ENCODE data around the gene PCDHA12. TPM values are rescaled to one million over a fixed set of nuclear protein-coding genes. Genes with fewer than 3 reads are reported as not detected.
A peak's percentile ranks its signal among the peaks of the same experiment; 100 is the strongest.
"Not testable (repeated sequence)": the region's sequence is repeated elsewhere in the genome, so short reads cannot be mapped to it uniquely, and the experiment has no call there.

PCDHA12 gene, protein sequence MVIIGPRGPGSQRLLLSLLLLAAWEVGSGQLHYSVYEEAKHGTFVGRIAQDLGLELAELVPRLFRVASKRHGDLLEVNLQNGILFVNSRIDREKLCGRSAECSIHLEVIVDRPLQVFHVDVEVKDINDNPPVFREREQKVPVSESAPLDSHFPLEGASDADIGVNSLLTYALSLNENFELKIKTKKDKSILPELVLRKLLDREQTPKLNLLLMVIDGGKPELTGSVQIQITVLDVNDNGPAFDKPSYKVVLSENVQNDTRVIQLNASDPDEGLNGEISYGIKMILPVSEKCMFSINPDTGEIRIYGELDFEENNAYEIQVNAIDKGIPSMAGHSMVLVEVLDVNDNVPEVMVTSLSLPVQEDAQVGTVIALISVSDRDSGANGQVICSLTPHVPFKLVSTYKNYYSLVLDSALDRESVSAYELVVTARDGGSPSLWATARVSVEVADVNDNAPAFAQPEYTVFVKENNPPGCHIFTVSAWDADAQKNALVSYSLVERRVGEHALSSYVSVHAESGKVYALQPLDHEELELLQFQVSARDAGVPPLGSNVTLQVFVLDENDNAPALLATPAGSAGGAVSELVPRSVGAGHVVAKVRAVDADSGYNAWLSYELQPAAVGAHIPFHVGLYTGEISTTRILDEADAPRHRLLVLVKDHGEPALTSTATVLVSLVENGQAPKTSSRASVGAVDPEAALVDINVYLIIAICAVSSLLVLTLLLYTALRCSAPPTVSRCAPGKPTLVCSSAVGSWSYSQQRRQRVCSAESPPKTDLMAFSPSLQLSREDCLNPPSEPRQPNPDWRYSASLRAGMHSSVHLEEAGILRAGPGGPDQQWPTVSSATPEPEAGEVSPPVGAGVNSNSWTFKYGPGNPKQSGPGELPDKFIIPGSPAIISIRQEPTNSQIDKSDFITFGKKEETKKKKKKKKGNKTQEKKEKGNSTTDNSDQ
- 9.7 TPM for total RNA-seq (ENCODE audit: unreplicated experiment)
- long read RNA-seq, transcript PCDHA12-202 (1 exons, 2,588 nt), result major isoform, 5 of 5 reads
- long read RNA-seq, partial matches to known transcripts, result 0 of 5 reads
- long read RNA-seq, other reads (novel, unspliced or antisense), result 0 of 5 reads

DNA sequence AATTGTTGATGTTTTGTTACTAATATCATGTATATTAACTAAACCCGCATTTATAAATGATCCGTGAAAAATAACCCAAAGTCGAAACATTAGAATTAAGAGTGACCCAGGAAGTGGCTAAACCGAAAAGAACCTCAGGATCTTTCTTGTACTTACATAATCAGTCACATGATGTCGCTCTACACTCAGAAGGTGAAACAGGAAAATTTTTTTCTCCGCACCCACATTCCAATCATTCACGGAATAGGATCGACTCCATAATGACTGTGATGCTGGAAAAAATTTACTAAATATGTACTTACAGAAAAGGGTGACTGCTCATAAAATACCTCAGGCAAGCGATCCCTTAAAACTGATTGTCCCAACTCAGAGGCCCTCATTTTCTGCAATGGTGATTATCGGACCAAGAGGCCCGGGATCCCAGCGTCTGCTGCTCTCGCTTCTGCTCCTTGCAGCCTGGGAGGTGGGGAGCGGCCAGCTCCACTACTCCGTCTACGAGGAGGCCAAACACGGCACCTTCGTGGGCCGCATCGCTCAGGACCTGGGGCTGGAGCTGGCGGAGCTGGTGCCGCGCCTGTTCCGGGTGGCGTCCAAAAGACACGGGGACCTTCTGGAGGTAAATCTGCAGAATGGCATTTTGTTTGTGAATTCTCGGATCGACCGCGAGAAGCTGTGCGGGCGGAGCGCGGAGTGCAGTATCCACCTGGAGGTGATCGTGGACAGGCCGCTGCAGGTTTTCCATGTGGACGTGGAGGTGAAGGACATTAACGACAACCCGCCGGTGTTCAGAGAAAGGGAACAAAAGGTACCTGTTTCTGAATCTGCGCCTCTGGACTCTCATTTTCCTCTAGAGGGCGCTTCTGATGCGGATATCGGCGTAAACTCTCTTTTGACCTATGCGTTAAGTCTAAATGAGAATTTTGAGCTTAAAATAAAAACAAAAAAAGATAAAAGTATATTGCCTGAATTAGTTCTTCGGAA lies at the start of gene PCDHA12:
TSS of gene PCDHA12 (plus strand) at position 224 of the 981 bp plus-strand sequence. CDS start at position 389, 165 bp downstream.
- TF ChIP-seq, protein P1, sequence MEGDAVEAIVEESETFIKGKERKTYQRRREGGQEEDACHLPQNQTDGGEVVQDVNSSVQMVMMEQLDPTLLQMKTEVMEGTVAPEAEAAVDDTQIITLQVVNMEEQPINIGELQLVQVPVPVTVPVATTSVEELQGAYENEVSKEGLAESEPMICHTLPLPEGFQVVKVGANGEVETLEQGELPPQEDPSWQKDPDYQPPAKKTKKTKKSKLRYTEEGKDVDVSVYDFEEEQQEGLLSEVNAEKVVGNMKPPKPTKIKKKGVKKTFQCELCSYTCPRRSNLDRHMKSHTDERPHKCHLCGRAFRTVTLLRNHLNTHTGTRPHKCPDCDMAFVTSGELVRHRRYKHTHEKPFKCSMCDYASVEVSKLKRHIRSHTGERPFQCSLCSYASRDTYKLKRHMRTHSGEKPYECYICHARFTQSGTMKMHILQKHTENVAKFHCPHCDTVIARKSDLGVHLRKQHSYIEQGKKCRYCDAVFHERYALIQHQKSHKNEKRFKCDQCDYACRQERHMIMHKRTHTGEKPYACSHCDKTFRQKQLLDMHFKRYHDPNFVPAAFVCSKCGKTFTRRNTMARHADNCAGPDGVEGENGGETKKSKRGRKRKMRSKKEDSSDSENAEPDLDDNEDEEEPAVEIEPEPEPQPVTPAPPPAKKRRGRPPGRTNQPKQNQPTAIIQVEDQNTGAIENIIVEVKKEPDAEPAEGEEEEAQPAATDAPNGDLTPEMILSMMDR (IDR thresholded peaks at IDR 0.05; ENCODE audit: unreplicated experiment), result peak; percentile 59
- Mint-ChIP-seq H3K27ac (ENCODE audit: unreplicated experiment) (peak within 1 kb of the TSS; percentile 80), H3K27me3 (ENCODE audit: unreplicated experiment) (no peaks in the 10 kb centered on the region), H3K4me1 (ENCODE audit: unreplicated experiment) (peaks cover 3% of the 10 kb centered on the region), H3K4me3 (ENCODE audit: unreplicated experiment) (peak within 1 kb of the TSS; percentile 95), H3K36me3 (ENCODE audit: low read depth, unreplicated experiment) (peaks cover 4% of the 10 kb centered on the region), H3K9me3 (ENCODE audit: unreplicated experiment) (no peaks in the 10 kb centered on the region)
- peak; percentile 33 for DNase-seq (ENCODE audit: low spot score)

DNA sequence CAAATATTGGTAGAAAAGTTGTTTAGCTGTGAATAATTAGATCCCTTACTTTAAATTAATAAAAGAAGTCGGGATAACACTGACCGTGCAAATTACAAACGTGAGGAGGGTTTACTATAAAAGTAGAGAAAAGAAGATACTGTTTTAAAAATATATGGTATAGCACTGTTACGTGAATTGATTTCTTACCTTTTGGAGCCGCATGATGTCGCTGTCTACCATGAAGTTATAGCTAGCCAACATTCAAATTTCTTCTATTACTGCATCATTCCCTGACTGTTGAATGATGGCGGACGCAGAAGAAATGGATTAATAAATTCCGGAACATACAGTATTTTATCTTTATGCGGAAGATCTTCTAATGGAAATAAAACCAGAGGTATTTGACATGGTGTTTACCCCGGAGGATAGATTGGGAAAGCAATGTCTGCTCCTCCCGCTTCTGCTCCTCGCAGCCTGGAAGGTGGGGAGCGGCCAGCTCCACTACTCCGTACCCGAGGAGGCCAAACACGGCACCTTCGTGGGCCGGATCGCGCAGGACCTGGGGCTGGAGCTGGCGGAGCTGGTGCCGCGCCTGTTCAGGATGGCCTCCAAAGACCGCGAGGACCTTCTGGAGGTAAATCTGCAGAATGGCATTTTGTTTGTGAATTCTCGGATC lies 47.3 kb upstream of the PCDHA12 start, which contains the start of gene PCDHA6:
TSS of gene PCDHA6 (plus strand) at position 257 of the 658 bp plus-strand sequence. CDS start at position 389, 132 bp downstream.
- H3K4me1 Mint-ChIP-seq (ENCODE audit: unreplicated experiment), result peaks cover 3% of the 10 kb centered on the region
- H3K4me3 Mint-ChIP-seq (ENCODE audit: unreplicated experiment), result peak within 1 kb of the TSS; percentile 4
- peaks cover 9% of the 10 kb centered on the region for H3K36me3 Mint-ChIP-seq (ENCODE audit: low read depth, unreplicated experiment)
- H3K27ac Mint-ChIP-seq (ENCODE audit: unreplicated experiment), result peak within 1 kb of the TSS; percentile 0
- no peaks in the 10 kb centered on the region for H3K27me3 Mint-ChIP-seq (ENCODE audit: unreplicated experiment)
- no peak for DNase-seq (ENCODE audit: low spot score)
- no peaks in the 10 kb centered on the region for H3K9me3 Mint-ChIP-seq (ENCODE audit: unreplicated experiment)
- TF ChIP-seq, protein P1 (IDR thresholded peaks at IDR 0.05; ENCODE audit: unreplicated experiment), result no peak

DNA sequence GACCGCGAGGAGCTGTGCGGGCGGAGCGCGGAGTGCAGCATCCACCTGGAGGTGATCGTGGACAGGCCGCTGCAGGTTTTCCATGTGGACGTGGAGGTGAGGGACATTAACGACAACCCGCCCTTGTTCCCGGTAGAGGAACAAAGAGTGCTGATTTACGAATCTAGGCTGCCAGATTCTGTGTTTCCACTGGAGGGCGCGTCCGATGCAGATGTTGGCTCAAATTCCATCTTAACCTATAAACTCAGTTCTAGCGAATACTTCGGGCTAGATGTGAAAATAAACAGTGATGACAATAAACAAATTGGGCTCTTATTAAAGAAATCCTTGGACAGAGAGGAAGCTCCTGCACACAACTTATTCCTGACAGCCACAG lies 46.8 kb upstream of the PCDHA12 start:
- Mint-ChIP-seq H3K9me3 (ENCODE audit: unreplicated experiment) (no peaks in the 10 kb centered on the region), H3K4me3 (ENCODE audit: unreplicated experiment) (peak overlapping the region; percentile 4), H3K4me1 (ENCODE audit: unreplicated experiment) (peaks cover 3% of the 10 kb centered on the region), H3K27ac (ENCODE audit: unreplicated experiment) (peak overlapping the region; percentile 0), H3K27me3 (ENCODE audit: unreplicated experiment) (no peaks in the 10 kb centered on the region), H3K36me3 (ENCODE audit: low read depth, unreplicated experiment) (peaks cover 9% of the 10 kb centered on the region)
- TF ChIP-seq, protein P1 (IDR thresholded peaks at IDR 0.05; ENCODE audit: unreplicated experiment), result no peak
- DNase-seq (ENCODE audit: low spot score), result no peak

DNA sequence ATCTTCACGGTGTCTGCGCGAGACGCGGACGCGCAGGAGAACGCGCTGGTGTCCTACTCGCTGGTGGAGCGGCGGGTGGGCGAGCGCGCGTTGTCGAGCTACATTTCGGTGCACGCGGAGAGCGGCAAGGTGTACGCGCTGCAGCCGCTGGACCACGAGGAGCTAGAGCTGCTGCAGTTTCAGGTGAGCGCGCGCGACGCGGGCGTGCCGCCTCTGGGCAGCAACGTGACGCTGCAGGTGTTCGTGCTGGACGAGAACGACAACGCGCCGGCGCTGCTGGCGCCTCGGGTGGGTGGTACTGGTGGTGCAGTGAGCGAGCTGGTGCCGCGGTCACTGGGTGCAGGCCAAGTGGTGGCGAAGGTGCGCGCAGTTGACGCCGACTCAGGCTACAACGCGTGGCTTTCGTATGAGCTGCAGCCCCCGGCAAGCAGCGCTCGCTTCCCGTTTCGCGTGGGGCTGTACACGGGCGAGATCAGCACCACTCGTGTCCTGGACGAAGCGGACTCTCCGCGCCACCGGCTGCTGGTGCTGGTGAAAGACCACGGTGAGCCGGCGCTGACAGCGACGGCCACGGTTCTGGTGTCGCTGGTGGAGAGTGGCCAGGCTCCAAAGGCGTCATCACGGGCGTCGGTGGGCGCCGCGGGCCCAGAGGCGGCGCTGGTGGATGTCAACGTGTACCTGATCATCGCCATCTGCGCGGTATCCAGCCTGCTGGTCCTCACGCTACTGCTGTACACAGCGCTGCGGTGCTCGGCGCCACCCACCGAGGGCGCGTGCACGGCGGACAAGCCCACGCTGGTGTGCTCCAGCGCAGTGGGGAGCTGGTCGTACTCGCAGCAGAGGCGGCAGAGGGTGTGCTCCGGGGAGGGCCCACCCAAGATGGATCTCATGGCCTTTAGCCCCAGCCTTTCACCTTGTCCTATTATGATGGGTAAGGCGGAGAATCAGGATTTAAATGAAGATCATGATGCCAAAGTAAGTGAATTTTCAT lies 45.3 kb upstream of the PCDHA12 start:
- H3K4me3 Mint-ChIP-seq (ENCODE audit: unreplicated experiment); H3K4me1 Mint-ChIP-seq (ENCODE audit: unreplicated experiment); H3K27ac Mint-ChIP-seq (ENCODE audit: unreplicated experiment); DNase-seq (ENCODE audit: low spot score); H3K9me3 Mint-ChIP-seq (ENCODE audit: unreplicated experiment); H3K27me3 Mint-ChIP-seq (ENCODE audit: unreplicated experiment); H3K36me3 Mint-ChIP-seq (ENCODE audit: low read depth, unreplicated experiment): not testable (repeated sequence)

All from endothelial cell (in vitro differentiated cells).